Activated gamma-delta T cell treated with anti-CD3 and anti-CD28 coated beads, Interleukin-2, amount 50 U/mL, for 16 hours (primary cell): Measurements from ENCODE around the gene AFF2.

Experiments used
- DNase-seq: peaks from one replicate; pipeline ENCODE4 v3.0.0-alpha.2; 2020; ENCODE audit warnings: low read depth

Gene AFF2

DNA sequence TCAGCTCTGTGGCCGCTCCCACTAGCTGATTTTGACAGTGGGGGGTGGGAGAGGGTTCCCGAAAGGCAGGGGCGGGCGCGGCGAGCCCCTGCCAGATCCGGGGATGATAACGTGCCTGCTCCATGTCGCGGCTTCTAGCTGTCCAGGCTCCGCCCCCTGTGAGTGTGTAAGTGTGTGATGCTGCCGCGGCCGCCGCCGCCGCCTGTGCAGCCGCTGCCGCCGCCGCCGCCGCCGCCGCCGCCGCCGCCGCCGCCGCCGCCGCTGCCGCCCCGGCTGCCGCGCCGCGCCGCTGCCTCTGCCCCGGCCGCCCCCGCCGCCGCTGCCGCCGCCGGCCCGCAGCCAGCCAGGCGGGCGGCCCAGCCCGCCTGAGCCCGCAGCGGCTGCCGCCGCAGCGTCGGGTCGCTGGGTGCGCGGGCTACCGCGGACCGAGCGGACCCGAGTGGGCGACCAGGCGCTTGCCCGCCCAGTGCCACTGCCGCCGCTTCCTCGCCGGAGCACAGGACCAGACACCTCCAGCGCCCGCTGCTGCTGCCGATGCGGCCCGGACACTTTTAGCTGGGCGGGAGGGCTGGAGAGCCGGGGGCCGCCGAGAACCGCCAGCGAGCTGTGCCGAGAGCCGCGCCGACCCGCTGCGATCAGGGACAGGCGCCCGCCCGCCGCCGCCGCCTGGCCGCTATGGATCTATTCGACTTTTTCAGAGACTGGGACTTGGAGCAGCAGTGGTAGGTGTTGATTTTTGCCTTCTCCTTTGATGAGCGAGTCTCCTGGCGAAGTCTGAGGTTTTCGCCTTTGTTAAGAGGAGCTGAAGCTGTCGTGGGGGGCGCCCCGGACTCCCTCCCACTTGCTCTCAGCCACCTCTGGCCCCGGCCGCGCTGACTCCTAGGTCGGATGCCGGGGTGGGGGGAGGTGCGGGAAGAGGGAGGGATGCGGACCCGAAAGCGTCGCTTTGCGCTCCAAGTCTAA is at the start of gene AFF2:
TSS of gene AFF2 (plus strand) at position 195 of the 963 bp plus-strand sequence. CDS start at position 676, 481 bp downstream.
- no peak for DNase-seq

DNA sequence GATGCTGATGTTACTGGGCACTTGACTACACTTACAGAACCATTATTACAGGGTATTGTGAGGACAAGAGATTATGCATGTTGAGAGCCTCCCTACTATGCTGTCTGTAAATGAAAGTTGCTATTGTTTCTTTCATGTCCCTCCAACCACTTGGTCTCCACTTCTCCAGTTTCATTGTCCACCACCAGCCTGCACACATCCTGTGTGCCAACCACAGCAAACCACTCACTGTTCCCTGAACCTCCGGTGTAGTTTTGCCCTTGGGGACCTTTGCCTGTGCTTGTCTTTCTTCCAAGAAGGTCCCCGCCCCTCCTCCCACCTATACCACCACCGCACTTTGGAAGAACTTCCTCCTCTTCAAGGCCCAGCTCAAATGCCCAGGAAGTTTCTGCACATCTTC is 43.1 kb upstream of the AFF2 start:
- DNase-seq, result no peak

DNA sequence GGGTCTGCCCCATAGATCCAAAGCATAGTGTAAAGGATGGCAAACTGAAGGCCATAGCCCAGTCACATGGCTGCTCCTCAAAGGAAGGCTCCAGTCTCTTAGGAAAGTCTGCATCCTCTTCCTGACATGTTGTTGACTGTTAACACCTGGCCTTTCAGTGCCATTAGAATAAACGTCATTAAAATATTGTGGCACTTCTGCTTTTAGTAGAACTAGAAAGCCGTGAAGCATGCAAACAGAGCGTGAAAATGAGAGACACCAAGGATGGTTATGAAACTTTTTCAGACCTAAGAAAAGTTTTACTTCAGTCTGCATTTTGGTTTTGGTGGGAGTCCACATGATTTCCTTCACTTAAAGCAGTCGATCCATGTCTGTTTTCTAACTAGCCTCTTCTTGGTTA is 41.1 kb upstream of the AFF2 start:
- DNase-seq, result no peak

DNA sequence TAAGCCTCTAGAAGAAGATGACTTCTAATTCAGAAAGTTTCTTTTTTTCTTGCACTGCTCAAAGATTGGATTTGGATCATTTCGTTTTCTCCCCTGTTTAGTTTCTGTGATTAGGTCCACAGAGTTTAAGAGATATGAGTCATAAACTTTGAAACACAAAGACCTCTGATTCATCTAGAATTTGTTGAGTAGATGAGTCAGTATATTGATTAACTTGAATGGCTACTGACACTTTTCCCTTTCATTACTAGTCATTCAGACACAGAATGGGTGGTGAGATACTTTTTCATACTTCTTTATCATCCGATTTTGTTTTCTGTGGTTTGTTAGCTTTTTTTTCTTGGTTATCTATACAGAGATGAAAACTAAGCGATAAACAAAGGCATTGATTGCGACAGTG is 34.1 kb upstream of the AFF2 start:
- DNase-seq, result no peak

DNA sequence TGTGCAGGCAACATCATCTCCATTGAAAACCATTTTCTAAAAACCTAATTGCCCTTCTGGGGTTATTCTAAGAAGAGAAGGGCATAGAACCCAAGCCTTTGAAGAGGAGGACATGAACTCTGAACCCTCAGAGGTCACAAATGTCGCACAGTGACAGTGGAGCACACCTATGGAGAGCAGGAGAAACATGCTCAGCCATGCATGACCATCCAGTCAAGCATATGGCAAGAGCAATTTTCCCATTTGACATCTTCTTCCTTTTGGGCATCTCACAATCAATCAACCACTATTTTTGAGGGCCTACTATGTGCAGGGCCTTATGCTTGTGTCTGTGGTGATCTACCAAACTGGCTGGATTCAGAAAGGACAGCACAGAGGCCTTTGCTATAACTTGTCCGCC is 30.1 kb upstream of the AFF2 start:
- no peak for DNase-seq

DNA sequence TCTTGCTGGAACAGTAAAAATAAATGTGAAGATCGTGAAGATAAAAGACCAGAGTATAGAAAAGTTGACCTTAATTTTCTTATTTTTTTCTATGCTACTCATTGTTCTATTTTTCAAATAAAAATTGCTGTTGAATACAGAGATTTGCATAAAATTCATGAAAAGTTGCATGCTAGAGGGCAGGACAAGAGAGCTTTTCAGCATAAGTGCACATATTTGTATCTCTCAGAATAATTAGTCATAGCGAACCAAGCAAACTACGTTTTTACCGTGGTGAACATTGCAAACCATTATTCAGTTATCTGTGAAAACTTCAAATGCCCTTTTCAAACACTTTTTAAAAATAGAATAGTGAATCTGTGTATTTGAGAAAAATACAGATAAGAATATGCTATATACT is 26.4 kb upstream of the AFF2 start:
- DNase-seq, result no peak

DNA sequence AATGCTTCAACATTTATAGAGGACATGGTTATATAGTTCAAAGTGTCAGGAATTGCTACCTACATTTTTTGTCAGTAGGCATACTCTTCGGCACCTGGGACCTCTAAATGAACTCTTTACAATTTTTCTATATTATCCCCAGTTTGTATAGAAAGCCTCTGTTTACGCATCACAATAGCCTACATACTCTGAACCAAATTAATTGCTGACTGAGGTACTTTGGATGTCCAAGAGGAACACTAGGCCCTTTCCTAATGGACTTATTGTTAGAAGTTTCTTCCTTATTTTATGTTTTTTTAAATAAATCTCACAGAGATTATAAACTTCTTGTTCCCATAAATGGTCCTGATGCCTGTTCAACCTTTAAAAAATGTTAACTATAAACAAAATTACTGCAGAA is 8.4 kb upstream of the AFF2 start:
- no peak for DNase-seq

DNA sequence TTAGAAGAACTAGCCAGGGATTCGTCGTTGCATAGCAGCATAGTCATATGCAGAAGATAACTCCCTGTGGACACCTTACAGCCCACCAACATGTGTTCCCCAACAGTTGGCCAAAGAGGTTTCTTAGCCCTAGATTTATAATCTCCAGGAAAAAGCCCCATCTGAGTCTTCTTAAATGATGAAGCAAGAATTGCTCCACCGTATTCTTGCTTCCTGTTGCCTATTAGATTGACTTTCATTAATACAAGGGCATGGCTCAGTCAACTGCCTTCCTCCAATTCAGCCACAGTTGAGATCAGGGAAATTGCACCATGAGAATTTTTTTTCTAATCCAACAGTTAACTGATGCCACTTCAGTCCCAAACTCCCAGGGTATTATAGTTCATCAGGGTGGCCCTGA is 5.2 kb upstream of the AFF2 start:
- no peak for DNase-seq

DNA sequence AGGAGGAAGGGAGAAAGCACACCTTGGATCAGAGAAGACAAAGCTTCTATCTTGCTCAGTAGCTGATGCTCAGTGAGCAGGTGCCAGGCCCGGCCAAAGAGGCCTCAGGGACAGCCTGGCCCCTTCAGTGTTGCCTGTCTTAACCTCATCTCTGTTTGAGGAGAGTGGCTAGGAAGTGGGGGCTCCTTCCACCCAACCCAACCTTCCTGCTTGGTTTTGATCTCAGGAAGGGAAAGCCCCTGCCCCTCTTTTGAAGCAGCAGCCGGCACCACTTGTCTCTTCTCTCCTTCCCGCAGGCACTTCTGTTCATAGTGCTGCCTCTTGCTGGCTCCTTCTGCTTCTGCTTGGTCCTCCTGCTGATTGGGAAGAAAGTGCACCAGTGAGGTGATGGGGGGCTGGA is 2.4 kb upstream of the AFF2 start:
- DNase-seq, result no peak

DNA sequence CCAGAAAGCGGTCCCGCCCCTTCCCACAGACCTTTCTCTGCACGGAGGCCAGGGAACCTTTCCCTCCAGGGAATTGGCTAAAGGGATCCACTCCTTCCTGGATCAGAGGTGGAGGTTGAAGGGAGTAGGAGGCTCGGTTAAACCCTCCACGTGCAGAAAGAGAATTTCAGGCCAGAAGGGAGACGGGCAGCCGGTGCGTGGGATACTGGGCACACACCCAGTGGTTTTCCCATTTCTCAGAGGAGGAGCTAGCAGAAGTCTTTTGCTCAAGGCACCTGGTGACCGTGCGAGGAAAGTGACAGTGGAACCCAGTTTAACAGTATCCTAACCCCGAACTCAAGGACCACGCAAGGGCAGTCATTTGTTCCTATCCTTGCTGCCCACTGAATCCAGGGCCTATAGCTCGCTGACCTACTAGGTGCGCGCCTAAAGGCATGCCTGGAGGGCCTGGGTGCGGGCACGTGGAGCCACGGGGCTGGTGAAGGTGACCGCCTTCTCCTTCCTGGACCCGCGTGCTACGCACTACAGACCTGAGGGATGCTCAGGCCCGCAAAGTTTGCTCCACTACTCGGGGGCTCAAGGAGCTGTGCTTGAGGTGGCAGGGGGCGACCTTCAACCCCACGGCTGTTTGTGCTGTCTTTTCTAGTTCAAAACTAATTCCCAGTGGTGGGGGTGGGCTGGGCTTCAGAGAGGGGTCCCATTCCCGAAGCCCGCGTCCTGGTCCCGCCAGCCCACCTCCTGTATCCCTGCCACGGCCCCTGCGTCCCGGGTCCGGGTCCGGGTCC is 587 bp upstream of the AFF2 start:
- DNase-seq, result no peak

DNA sequence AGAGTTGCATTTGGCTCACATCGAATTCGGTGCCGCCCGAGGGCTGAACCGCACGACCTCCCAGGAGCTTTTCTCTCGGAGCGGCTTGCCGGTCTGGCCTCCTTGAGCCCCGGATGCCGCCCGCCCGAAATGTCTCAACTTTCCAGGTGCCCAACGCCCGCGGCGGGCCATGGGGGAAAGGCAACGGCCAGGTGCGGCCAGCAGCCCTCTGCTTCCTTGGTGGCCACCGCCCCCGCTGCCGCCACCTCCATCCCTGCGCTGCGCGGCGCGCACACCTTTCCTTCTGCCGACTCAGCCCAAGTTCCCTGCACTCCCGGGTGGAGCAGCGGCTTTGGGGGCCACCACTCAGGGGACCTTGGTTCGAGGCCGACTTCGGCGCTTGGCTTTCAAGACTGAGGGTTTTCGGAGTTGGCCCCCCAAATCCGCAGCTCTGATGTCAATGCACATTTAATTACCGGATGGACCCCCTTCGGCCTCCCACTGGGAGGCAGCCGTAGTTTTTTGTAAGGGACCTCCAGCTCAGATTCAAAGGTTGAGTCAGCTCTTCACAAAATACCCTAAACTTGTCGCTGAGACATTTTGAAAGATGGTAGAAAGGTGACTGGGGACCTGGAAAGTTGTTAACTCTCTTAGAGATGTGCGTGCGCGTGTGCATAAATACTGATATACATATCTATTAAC is 1.1 kb downstream of the AFF2 start:
- DNase-seq, result no peak

DNA sequence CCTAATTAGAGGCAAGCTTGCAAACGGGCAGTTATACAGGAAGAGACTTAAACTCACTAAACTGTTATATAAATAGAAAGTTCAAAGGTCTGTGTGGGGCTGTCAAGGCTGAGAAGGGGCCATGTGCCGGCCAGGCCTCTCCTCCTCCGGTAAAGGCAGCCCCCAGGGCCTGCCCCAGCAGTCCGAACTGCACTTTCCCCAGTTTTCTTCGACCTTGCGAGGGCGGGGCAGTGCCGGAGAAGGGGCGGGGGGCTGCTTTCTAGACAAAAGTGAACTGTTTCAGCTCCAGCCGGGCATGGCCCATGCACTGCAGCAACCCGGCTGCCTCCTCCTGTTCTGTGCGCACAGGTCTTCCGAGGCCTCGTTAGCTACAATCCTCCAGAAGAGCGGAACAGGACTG is 4.1 kb downstream of the AFF2 start:
- no peak for DNase-seq

DNA sequence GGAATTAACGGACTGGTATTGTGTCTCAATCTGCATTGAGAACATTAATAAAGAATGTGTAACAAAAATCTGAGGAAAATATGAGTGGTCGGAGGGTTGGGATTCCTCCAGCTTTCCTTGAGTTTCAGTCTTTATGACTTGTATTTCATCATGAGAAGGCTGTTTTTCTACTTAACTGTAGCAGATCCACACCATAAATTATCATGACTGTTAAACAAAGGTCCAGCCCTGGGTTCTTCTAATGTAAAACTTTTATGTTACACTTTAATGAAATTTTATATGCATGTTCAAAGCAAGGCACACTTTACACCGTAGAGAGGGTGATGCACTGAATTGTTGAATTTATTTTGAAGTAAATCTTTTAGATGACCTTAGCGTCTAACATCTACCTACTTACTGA is 7.0 kb downstream of the AFF2 start:
- DNase-seq, result no peak

DNA sequence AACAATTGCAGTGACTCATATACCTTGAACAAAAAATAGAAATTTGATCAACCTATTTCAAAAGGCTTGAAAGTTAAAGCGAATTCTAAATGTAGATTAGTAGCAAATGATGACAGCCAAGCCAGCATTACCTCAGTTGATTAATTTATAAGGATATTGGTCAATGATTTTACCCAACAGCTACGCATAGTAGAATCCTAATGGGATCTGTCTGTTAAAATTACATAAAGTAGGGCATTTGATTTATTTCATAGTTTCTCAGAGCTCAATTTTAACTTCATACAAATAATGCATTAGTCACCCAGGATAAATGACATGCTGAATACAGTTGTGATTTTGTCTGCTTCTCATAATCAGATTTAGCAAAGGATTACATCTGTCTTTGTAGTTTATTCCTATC is 12.0 kb downstream of the AFF2 start:
- no peak for DNase-seq

DNA sequence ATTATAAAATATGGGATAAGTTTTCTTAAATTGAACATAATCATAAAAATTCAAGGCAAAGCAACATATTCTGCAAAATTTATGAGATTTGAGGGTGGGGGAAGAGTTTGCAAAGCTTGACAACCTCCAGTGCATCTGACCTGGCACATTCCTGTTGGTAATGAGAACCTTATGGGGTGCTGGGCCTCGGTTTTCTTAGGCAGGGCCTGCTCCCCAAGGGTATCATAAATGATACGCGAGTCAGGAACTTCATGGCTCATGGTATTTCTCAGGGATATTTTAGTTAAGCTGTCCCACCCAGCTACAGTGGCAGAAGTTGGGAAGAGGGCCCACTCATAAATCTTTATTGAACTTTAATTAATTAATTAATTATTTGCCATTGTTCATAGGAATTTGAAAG is 13.2 kb downstream of the AFF2 start:
- no peak for DNase-seq

DNA sequence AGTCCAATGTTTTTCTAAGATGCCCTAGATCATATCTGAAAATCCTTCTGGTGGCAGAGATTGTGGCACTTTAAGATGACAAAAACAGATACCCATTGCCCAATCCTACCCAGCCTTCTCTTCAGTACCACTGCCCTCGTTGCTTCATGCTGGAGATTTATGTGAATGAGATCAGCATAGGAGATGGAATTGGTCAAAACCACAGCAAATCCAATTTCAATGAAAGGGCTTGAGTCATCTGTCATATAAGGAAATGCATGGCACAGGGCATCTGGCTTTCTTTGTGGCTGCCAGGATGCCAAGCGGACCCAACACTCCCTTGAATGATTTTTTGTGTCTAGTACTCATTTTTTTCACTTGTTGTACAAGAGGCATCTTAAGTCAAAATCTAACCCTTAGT is 16.8 kb downstream of the AFF2 start:
- no peak for DNase-seq

DNA sequence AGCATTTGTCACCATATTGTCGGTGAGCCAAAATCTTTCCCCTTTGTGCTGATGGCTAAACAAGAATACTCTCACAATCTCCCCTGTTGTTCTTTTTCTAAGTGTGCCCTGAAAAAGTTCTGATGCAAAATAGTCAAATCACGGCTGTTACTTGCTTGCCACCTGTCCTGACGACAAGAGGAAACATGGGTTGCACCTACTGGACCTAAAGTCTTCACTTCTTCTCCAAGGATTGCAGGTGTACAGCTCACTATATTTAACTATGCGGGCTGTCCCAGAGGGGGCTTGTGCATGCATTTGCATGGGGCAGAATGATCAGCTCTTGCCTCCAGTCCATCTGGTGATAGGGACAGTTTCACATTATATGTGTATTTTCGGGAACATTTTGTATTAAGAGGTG is 21.6 kb downstream of the AFF2 start:
- no peak for DNase-seq

DNA sequence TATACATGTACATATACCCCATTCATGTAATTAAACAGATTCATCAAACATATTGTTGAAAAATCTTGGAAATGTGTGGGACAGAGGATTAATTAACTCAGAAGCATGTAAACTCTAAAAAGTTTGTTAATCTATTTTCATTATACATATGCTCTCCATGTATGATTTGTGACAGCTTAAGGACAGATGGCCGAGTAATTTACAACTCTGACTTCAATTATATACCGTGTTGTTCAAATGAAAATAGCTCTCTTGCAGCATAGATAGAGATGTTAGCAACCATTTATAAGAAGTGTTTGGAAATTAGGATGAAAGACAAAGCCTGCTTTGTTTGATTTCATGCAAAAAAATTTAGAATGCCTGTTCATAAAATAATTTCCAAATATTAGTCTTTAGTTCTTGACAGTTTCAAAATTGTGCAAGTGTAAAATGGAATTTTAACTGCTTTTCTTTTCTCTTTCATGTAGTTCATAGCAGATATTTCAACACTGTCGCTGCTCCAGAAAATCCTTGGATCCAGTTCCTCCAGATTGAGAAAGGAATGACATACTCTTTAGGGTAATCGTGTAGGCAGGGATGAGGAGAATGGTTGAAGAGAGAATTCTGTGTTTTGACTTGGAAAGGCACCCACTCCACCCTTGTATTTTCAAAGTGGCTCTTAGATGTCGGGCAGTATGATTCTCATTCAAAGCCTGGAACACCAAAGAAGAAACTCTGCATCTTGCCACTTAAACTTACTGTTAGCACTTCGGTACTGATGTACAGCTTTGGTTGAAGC is 23.1 kb downstream of the AFF2 start:
- DNase-seq, result no peak

DNA sequence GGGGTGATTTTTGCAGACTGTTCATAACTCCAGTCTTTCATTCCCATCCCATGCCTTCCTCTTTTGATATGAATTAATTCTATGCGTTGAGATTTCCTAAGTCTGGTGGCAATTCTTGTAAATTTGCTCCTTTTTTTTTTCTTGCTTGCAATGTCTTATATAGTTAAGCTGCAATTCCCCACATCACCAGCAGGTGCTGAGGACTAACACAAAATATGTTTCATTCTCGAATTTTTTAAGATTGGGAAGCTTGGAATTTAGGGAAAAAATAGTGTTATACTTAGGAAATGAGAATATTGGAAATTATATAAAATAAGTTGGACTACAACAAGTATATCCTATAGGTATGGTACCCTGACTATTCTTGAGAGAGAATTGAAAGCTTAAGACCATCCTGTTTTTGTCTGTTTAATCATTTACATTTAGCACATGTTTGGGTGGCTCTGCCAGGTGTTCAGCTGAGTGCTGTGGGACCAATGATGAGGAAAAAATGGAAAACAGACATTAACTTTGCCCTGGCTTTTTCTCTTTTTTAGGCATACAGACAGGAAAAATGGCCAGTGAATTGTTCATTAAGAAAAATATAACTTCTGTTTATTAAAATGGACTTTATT is 30.2 kb downstream of the AFF2 start:
- no peak for DNase-seq

DNA sequence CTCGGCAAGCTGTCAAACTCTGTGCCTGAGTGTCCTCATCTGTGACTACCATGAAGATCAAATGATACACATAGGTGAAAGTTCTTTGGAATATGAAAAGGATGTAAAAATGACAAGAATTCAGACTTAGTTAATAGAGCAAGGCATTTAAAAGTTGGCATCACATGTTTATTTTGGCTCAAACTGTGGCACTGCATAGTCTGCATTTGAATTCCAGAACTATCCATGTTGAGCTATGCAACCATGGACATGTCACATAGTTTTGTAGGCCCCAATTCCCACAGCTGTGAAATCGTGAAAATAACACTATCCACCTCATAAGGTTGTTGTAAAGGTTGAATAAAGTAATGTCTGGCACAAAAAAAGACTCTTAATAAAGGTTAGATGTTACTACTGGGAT is 33.9 kb downstream of the AFF2 start:
- no peak for DNase-seq

DNA sequence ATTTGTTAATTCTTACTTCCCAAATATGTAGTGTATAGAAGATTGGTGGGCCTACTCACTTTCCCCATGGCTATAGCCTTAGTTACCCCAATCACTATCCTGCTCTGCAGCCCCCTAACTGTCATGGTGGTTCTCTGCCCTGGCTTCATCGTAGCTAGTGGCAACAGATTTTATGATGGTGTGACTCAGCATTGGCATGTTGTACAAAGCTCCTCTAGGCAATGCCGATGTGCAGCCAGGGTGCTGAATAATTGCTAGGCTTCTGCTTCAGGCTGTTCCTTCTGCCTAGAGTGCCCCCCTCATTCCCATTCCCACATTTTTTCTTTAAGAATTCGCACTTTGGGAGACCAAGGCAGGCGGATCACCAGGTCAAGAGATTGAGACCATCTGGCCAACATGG is 35.2 kb downstream of the AFF2 start:
- no peak for DNase-seq

DNA sequence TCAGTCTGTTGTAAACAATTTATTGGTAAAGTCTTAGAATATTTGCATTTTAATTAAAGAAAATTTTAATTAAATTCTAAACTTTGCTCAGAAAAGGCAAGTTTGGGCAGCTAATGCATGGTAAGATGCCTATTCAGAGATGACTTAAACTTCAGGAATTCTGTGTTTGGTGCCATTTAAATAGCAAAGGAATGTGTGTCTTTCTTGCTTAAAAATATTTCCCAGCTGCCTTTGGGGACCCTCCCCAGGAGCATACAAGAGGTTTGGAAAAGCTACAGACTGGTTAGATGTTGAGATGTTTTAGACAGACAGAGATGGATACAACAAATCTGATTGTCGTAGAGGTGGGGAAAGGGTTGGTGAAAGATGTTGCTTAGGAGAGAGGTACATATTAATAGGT is 36.5 kb downstream of the AFF2 start:
- DNase-seq, result no peak
